ENCODE results near the gene HEG1.

HEG1 gene

DNA sequence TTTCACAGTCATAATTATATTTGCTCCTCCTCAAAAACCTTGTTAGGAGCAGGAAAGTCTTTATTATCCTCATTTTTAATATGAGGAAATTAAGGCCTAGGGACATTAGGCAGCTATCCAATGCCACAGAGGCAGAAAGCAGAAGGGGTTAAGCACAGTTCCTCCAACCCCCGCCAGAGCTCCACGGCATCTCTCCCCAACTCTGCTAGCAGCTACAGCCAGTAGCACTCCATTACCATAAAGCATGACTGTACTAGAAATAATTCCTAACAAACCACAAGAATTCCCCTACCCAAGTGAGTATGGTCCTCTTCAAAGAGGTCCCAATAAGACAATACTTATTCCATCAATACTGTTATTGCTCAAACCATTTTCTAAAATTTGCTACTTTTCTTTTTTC lies 9.8 kb downstream of the HEG1 start:
- DNase-seq: peak; percentile 13

DNA sequence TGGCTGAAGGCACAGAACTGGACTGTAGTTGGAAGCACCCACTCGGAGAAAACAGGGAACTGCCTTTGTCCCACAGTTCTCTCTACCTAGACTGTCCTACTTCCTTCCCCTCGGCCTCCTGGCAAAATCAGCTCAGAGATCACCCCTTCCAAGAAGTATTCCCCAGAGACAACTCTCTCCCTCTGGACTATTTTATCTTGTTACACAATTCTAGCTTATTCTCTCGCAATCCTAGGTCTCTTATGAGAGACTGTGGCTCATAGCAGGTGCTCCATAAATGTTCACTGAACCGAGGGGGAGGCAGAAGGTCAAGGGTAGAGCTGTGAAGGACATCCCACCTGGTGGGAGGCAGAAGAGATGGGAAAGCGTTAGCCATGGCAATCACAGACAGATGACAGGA lies 10.6 kb downstream of the HEG1 start:
- DNase-seq: no peak

DNA sequence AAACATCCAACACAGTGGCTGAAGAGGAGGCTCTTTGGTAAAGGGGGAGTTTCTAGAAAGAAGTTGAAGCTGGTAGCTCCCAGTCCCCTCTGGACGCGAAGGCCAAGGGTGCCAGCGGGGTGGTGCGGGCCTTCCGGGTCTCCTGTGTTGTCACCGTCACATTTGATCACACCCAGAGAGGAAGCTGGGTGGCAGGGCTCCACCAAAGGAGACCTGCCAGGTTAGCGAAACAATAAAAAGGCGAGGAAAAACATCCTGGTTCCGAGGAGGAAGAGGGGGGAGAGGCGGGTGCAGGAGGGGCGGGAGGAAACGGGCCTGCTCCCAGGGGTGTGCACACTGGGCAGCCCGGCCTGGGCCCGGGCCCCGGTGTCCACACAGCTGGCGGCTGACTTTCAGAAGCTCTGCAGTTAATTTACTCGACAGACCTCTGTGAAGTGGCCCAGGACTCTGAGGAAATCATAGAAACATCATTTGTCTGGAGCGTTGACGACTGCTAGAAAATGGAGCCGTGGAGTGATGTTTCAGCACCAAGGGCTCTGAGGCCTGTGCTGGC lies 12.1 kb downstream of the HEG1 start:
- no peak for DNase-seq

DNA sequence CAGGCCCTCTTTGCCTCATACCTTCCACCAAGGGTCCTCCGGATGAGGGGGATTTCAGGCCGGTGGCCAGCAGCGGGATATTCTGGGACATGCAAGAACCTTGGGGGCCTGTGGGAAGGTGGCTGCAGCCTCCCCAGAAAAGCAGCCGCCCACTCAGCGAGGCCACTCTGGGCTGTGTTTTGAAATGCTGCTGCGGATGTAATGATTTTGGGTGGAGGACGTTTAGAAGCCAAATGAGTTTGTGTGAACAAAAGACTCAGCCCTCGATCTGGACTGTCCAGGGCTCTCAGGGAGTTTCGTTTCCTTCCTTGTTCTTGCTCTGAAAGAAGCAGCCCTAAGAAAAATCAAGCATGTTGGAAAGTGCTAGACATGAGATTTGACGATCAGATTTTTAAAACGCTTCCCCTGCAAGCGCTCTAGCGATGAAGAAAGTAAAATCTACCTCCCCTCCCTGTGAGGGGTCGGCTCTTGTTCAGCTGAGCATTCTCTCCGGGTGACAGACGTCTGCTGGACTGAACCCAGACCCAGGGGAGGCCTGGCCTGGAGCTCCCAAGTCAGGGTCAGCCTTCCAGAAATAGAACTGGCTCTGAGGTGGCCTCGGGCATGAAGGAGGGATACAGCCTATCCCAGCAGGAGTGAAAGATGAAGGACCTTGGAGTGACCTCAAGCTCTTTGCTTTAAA lies 12.9 kb downstream of the HEG1 start:
- no peak for DNase-seq

DNA sequence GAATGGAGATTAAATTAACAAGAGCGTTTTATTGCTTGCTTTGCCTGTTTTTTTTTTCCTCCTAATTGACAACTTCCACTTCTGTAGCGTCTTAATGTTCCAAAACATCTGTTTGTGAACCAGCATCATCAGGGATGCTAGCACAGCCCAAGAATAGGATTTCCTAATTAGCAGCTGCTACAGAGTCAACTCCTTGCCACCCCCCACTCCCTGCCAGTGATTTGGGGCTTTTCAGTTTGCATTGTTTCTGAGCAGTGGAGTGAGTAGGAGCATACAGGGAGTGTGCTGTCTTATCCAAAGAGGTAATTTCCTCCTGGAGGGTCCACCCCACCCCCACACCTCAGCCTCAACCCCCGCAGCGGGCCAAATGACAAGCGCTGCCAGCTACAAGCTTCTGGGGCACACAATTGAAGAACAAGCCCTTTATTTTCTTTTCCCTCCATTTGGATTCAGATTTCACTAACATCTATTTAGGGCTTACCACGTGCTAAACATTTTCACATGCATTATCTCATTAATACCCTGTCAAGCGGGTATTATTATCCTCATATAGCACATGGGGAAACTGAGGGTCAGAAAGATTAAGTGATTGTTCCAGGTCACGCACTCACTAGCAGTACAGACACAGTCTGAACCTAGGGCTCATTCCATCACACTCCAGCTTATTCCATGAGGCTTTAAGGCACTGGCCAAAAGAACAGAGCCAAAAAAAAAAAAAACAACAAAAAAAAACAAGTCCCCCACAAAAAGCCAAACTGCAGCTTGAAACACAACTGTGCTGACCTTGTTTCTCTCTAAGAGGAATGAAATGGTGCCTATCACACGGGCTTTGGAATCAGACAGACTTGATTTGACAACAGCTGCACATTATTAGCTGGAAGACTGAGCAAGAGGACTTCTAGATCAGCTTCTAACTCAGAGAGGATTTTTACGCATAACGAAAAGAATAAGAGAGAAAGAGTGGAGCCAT lies 16.4 kb downstream of the HEG1 start:
- DNase-seq: no peak

DNA sequence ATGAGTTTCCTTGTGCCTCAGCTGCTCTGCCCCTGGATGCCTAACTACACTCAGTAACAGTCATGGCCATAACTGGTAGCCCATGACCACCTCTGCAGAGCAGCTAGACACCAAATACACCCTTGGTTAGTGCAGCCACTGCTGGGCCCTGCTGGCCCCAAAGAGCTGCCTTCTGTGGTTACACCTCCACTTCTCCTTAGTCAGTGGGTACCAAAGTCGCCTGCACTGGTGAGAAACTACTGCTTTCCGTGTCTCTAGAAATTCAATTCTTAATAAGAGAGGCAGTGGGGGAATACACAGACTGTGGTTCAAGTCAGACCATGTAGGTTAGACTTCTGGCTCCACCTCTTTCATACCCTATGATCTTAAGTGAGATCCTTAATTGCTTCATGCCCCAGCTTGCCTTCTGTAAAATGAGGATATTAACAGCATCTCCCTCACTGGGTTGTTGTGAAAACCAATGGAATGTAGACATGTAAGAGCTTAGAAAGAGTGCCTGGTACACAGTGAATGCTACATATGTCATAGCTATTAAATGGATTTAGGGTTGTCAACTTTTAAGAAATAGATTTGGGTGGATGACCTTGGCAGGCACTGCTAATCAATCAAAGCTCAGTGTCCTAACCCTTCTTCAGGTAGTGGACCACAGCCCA lies 18.2 kb downstream of the HEG1 start:
- DNase-seq: no peak

DNA sequence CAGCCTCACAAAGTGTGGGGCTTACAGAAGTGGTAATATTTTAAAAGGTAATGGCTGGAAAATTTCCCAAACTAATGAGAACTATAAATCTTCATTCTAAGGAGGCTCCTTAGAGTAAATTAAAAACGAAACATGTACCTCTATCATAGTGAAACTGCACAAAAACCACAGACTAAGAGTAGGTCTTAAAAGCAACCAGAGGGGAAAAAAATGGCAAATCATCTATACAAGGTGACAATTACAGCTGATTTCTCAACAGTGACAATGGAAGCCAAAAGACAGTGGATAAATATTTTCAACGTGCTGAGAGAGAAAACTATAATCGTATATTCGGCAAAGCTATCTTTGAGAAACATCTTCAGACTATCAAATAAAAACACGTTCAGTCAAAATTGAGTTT lies 20.6 kb downstream of the HEG1 start:
- no peak for DNase-seq

DNA sequence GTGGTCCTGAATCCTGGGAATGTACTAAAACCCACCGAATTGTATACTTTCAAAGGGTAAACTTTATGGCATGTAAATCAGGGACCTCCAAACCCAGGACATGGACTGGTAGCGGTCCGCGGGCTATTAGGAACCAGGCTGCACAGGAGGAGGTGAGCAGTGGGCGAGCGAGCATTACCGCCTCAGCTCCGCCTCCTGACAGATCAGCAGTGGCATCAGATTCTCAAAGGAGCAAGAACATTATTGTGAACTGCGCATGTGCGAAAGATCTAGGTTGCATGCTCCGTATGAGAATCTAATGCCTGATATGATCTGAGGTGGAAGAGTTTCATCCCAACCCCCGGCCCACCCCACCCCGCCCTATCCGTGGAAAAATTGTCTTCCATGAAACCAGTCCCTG lies 22.2 kb downstream of the HEG1 start:
- no peak for DNase-seq

DNA sequence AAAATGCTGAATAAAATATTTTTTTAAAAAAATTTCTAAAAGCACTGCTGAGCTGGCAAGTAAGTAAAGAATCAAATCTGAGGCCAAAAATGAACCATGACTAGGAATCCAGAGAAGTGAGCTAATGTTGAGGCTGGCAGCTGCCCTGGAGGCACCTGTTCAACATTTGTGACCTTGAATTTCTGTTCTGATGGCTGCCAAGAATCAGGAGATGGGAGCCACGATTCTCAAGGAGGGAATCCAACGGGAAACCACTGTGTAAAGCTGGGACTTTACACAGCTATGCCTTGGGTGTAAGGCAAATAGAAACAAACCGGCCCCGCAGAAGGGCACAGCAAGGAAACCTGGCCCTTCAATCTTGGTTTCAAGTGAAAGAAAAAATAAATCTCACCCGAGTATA lies 22.7 kb downstream of the HEG1 start:
- no peak for DNase-seq

DNA sequence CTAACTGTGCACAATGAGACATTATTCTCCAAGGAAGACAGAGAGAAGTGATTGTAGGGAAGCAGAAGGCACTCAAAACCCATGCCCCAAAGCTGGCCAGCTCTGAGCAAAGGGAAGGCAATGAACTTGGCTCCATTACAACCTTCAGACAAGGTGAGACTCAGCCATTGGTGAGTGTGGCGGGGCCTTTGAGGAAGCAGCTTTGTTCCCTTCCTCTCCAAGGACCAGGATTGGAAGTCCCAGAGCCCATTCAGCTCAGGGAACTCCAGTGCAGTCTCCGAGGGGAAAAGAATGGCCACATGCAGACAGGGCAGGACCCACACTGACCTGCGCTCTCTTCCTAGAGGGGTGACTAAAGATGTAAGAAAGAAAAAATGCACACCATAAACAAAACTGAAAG lies 23.1 kb downstream of the HEG1 start:
- no peak for DNase-seq

DNA sequence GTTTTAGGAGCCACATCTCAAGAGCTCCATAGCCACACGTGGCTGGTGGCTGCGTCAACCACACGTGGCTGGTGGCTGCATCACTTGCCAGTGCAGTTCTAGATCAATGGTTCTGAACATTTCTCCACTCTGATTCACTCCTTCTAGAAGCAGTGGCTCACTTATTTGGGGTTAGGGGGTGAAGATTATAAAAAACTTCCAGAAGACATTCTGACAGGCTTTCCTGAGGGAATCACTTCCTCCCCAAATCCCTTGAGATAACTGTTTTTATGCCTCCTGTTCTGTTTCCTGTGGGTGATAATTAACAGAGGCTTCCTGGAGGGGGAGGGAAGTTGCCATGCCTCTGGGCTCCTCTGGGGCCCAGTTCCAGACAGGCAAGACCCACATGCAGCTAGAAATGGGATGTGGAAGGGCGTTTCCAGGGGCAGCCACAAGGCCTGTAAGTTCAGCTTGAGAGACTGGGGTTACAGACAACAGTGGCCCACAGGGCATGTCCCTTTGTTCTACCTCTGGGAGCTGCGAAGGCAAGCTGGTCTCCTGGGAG lies 23.6 kb downstream of the HEG1 start:
- no peak for DNase-seq

DNA sequence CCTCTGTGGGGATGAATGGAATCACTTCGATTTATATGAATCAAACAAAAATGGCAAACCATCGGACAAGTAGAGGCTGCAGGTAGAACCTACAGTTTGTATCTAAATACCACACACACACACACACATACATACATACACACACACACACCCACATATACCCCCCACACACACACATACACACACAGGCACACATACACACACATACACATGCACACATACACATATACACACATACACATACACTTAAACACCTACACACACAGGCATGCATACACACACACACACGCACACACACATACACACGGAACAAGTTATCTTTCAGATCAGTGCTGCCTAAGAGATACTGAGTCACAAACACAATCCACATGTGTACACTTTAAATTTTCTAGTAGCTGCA lies 24.3 kb downstream of the HEG1 start:
- DNase-seq: no peak

DNA sequence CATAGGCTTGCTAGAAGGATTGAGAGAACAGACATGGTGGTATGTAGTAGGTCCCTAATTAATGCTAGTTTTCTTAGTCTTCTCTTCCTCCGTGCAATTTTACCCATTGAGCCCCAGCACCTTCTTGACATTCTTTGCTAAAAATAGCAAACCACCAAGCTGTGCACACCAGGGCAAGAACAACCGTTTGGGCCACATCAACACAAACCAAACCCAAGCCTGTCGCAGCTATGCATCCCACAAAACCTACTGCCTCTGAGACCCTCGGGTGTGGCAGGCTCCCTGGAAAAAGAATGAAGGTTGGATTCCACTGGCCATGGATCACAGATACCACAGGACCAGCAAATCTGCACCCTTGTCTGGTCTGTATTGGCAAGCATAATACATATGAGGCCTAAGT lies 27.1 kb downstream of the HEG1 start:
- DNase-seq: no peak

DNA sequence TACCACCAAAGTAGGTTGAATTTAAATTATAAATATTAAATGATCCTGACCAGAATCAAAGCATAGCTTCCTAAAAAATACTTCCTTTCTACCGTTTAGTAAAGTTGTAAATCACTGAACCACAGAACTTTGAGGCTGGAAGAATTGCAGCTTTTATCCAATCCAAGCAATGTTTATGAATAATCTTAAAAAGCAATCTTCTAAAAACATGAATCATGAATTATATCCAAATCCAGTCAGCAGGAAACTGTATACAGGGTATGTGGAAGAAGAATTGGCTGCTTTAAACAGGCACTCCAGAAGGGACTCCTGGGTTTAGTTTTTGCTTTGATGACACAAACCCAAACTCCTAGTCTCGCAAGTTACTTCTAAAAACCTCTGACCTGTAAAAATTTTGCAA lies 30.2 kb downstream of the HEG1 start:
- no peak for DNase-seq

DNA sequence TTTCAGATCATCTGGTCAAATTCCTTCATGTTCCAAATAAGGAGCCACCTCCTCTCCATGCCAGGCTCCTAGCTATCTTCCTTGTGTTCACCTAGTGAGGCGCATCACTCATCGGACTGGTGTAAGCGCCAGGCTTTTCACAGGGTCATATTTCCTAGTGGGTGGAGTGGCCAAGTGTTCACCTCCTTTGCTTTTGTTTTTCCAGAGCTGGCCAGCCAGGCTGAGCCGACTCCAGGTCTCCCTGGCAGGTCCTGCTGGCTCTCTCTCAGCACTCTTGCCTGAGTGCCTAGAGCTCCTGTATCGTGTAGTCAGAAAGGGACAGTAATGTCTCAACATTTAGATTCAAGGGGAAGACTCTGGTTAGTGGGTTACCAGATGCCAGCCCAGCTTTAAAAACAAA lies 31.0 kb downstream of the HEG1 start:
- DNase-seq: no peak

DNA sequence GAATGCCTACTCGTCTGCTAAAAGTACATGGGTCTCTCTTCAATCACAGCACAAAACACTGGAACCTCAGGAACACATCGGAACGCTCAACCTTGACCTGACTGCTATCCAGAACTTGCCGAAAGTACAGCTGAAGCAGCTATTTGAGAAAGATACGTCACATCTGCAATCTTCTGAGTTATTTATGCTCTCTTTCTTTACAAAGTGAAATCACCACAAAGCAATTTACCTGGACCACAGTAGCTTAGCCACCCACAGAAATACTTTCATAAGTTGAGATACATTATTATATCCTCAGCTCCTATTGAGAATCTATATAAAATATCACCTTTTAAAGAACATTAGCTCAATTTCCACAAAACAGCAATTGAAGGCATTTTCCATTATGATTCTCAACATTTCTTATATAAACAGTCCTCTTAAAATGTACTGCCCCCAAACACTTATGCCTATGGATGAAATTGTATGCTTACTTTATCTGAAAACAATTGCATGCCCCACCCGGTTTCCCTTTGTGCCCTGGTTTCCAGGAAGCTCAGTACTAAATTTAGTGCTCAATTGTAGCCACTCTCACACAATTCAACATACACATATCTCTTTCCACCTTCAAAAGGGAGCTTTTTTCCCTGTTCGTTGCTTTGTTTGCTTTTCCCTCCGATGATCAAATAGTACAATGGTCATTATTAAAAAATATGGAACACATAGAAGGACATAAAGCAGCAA lies 31.8 kb downstream of the HEG1 start:
- no peak for DNase-seq

DNA sequence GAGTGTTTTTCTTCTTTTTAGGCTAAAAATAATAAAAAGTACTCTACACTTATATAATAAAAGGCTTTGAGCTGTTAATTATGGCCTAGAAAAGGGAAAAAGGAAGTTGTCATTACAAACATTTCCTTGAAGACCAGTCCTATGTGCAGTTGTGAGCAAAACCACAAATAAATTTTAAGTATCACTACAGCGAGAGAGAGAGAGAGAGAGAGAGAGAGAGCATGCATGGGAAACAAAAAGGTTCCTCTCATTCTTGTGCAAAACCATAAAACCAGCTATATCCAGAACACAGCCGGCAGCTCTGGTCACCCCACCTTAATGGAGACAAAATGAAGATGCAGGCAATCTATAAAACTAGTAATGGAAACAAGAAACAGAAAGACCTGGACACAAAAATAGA lies 33.6 kb downstream of the HEG1 start:
- DNase-seq: no peak

DNA sequence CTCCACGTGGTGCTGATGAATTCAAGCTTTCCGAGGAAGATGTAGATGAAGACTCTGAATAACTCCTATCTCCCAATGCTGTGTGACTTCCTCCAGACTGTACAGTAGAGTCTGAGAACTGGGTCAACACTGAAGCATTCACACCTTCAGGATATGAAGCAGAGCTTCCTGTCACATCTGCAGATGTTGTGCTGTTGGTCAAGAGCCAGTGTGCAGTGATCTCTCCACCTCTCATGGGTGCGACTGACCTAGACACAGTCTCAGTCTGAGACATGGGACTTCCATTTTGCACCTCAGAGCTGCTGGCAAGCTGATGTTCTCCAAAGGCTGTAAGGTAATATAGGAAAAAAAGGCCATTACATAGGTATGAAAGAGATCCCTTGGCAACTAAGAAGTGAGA lies 36.5 kb downstream of the HEG1 start:
- DNase-seq: no peak

DNA sequence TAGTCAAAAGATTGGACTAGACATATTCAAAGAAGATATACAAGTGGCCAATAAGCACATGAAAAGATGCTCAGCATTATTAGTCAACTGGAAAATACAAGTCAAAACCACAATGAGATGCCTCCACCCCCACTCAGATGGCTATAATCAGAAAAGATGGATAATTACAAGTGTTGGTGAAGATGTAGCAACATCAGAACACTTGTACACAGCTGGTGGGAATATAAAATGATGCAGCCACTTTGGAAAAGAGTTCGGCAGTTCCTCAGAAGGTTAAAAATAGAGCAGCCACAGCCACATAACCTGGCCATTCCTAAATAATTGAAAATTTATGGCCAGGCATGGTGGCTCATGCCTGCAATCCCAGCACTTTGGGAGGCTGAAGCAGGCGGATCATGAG lies 38.4 kb downstream of the HEG1 start:
- DNase-seq: no peak

DNA sequence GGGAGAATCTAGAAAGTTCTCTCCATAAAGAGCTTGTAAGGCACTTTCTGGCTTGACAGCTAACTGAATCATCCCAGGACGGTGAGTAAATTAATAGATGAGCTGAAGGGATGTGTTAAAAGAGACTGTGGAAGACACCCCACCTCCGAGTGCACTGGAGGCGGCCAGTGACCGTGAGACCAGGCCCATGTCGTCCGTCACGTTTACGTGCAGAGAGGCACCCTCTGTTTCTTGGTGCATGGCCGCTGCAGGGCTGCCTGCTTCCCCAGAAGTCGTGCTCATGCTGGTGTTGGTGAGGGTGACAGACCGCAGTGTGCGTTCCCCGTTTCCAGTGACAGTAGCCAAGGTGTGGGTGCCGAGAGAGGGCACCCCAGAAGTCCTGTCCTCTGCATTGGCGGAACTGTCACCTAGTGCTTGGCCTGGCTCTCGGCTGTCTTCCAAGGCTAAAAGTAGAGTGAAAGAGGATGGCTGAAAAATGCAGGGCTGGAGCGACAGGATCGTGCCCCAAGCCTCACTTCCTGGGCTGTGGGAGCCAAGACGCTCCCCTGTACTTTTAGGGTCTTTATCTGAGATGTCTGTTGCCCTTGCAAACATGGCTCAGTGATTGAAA lies 41.1 kb downstream of the HEG1 start:
- no peak for DNase-seq

DNA sequence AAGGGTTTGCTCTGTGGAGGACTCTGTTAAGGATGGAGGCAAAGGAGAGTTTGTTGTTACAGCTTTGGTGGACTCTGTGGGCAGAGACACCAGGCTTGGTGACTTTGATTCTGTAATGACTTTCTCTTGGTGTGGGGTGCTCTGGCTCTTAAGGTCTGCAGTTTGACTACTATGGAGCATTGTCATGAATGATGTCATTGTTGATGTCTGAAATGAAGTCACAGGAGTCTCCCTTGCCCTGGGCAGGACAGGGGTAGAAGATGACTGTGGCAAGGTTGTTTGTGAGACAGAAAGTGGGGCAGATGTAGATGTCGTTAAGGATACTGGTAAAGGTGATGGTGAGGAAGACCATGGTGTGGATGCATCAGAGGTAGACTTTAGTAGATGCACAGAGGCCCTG lies 42.7 kb downstream of the HEG1 start:
- DNase-seq: no peak

DNA sequence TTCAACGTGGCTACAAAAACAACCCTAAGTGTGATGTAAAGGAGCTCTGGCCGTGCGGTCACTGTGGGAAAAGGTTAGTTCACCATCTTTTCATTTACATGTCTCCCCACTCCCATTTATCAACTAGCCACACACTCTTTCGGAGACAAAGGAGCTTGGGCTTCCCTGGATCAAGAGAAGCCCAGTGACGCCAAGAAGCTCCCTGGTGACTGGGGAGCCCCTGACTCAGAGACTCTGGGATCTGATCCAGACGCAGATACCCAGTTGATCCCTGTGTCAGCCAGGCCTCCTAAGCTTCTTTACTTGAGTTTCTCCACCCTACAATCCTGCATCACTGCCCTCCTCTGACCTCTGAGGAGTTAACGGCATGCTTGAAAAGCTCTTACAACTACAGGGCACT lies 43.9 kb downstream of the HEG1 start:
- no peak for DNase-seq

Measured in suppressor macrophage treated with lipopolysaccharide for 4 hours (primary cell).